DOHH2 (cell line): ENCODE results near the gene ZRSR2.

Source experiments
- H3F3A ChIP-seq: fragments of 200-600 bp; sonication (generic), shearing (Covaris generic); 2 replicates; pipeline ENCODE4 v1.6.0; 2016; ENCODE audit warnings: antibody characterized with exemption, mild to moderate bottlenecking; ENCODE audit not compliant: control insufficient read depth, insufficient read depth
- H3K27ac ChIP-seq: fragments of 200-600 bp; sonication (generic); 2 replicates; pipeline ENCODE4 v1.5.1; 2014; ENCODE audit warnings: low read depth, mild to moderate bottlenecking, low read length, moderate library complexity
- H3K27me3 ChIP-seq: fragments of 200-600 bp; sonication (generic); 2 replicates; pipeline ENCODE4 v1.6.1; 2014; ENCODE audit warnings: mild to moderate bottlenecking, low read length, mixed read lengths; ENCODE audit not compliant: control insufficient read depth
- H3K36me3 ChIP-seq: fragments of 200-600 bp; sonication (generic); 2 replicates; pipeline ENCODE4 v1.6.1; 2014; ENCODE audit warnings: mild to moderate bottlenecking, low read length, moderate library complexity, mixed read lengths; ENCODE audit not compliant: control insufficient read depth
- H3K4me1 ChIP-seq: fragments of 200-600 bp; sonication (generic); 2 replicates; pipeline ENCODE4 v1.6.1; 2014; ENCODE audit warnings: mild to moderate bottlenecking, low read length, mixed read lengths; ENCODE audit not compliant: control insufficient read depth
- H3K4me2 ChIP-seq: fragments of 200-600 bp; sonication (generic); 2 replicates; pipeline ENCODE4 v1.6.0; 2014; ENCODE audit warnings: mild to moderate bottlenecking, low read length, moderate library complexity
- H3K4me3 ChIP-seq: fragments of 200-600 bp; sonication (generic); 2 replicates; pipeline ENCODE4 v1.5.1; 2014; ENCODE audit warnings: mild to moderate bottlenecking, low read length, mixed read lengths
- H3K79me2 ChIP-seq: fragments of 200-600 bp; sonication (generic); 2 replicates; pipeline ENCODE4 v1.6.1; 2014; ENCODE audit warnings: mild to moderate bottlenecking, low read length, mixed read lengths; ENCODE audit not compliant: control insufficient read depth
- H3K9me2 ChIP-seq: fragments of 200-600 bp; sonication (generic); replicated peaks from 2 replicates; pipeline ENCODE4 v1.6.1; 2014; ENCODE audit warnings: mild to moderate bottlenecking, low read length, mixed read lengths; ENCODE audit not compliant: control insufficient read depth
- H3K9me3 ChIP-seq: fragments of 200-600 bp; sonication (generic); 2 replicates; pipeline ENCODE4 v1.6.1; 2014; ENCODE audit warnings: antibody characterized with exemption, low read length, mixed read lengths; ENCODE audit not compliant: control insufficient read depth, insufficient read depth
- H4K20me1 ChIP-seq: fragments of 200-600 bp; sonication (generic); 2 replicates; pipeline ENCODE4 v1.6.0; 2014; ENCODE audit warnings: low read depth, mild to moderate bottlenecking, antibody characterized with exemption, low read length, moderate library complexity; ENCODE audit not compliant: control insufficient read depth, insufficient read depth
- CTCF ChIP-seq: fragments of 200-600 bp; sonication (generic); IDR thresholded peaks from one replicate; pipeline ENCODE4 v1.5.1; 2014; ENCODE audit warnings: antibody characterized with exemption, mild to moderate bottlenecking, low read depth, low read length; ENCODE audit not compliant: poor library complexity, severe bottlenecking
- EZH2phosphoT487 ChIP-seq: fragments of 200-600 bp; sonication (generic); IDR thresholded peaks from 2 replicates; pipeline ENCODE4 v1.6.1; 2017; ENCODE audit warnings: borderline replicate concordance, mild to moderate bottlenecking, antibody characterized with exemption, low read length, moderate library complexity, mixed read lengths

The ZRSR2 gene

GRCh38 chrX:15781961-15782699, 8.2 kb upstream of the ZRSR2 start:
- H4K20me1 ChIP-seq, result no peaks in the 10 kb centered on the region
- H3K4me3 ChIP-seq, result peak overlapping the region; percentile 47
- no peaks in the 10 kb centered on the region for H3K36me3 ChIP-seq
- H3K27me3 ChIP-seq, result no peaks in the 10 kb centered on the region
- peak overlapping the region; percentile 60 for H3K4me2 ChIP-seq
- peak overlapping the region; percentile 15; the same call in 1 of the 2 replicates for H3K27ac ChIP-seq
- no peaks in the 10 kb centered on the region for H3K79me2 ChIP-seq
- H3K9me2 ChIP-seq, result no peaks in the 10 kb centered on the region
- peaks cover 12% of the 10 kb centered on the region for H3K4me1 ChIP-seq
- no peaks in the 10 kb centered on the region for H3F3A ChIP-seq
- TF ChIP-seq EZH2phosphoT487 (no peak), CTCF (no peak)
- H3K9me3 ChIP-seq, result no peaks in the 10 kb centered on the region

GRCh38 chrX:15785176-15785750, 5.0 kb upstream of the ZRSR2 start:
- no peaks in the 10 kb centered on the region for H3K9me2 ChIP-seq
- no peak overlapping the region for H3K4me3 ChIP-seq
- H3K4me2 ChIP-seq, result no peak overlapping the region
- no peaks in the 10 kb centered on the region for H3K36me3 ChIP-seq
- no peaks in the 10 kb centered on the region for H3K27me3 ChIP-seq
- H4K20me1 ChIP-seq, result no peaks in the 10 kb centered on the region
- no peaks in the 10 kb centered on the region for H3K79me2 ChIP-seq
- TF ChIP-seq EZH2phosphoT487 (no peak), CTCF (no peak)
- H3K4me1 ChIP-seq, result peaks cover 17% of the 10 kb centered on the region
- H3K27ac ChIP-seq, result no peak overlapping the region
- no peaks in the 10 kb centered on the region for H3F3A ChIP-seq
- no peaks in the 10 kb centered on the region for H3K9me3 ChIP-seq

- no peak overlapping the region for H3K27ac ChIP-seq
- no peaks in the 10 kb centered on the region for H3K36me3 ChIP-seq
- no peak for TF ChIP-seq CTCF
- TF ChIP-seq EZH2phosphoT487, result no peak
- no peaks in the 10 kb centered on the region for H4K20me1 ChIP-seq
- no peaks in the 10 kb centered on the region for H3K9me3 ChIP-seq
- H3K27me3 ChIP-seq, result no peaks in the 10 kb centered on the region
- no peaks in the 10 kb centered on the region for H3K9me2 ChIP-seq
- H3K79me2 ChIP-seq, result peaks cover 13% of the 10 kb centered on the region
- no peaks in the 10 kb centered on the region for H3F3A ChIP-seq
- H3K4me2 ChIP-seq, result no peak overlapping the region
- H3K4me1 ChIP-seq, result peaks cover 14% of the 10 kb centered on the region
- H3K4me3 ChIP-seq, result no peak overlapping the region
Observed at GRCh38 chrX:15786915-15787314, 3.4 kb upstream of the ZRSR2 start.
